Fibroblast of lung (primary cell): Measurements from ENCODE around the gene OR10J4. TPM values are rescaled to one million over a fixed set of nuclear protein-coding genes. Genes with fewer than 3 reads are reported as not detected.
"Not testable (repeated sequence)": the region's sequence is repeated elsewhere in the genome, so short reads cannot be mapped to it uniquely, and the experiment has no call there.

Source experiments
- DNase-seq, 2 donors: peaks; one replicate each; pipeline versions ENCODE4 v3.0.0 to v3.0.0-alpha.2; 2010; ENCODE audit warnings: low read depth in 2 of 2
- H2AFZ ChIP-seq: 2 replicates; pipeline ENCODE4 v1.5.1; 2012; ENCODE audit warnings: low read length, control low read depth, inconsistent platforms
- H3K27ac ChIP-seq: 2 replicates; pipeline ENCODE4 v1.5.1; 2011; ENCODE audit warnings: low read length, control low read depth; ENCODE audit not compliant: insufficient read depth
- H3K27me3 ChIP-seq: 2 replicates; pipeline ENCODE4 v1.5.1; 2011; ENCODE audit warnings: mild to moderate bottlenecking, low read length; ENCODE audit not compliant: control insufficient read depth, insufficient read depth
- H3K36me3 ChIP-seq: 2 replicates; pipeline ENCODE4 v1.5.1; 2011; ENCODE audit warnings: low read length; ENCODE audit not compliant: control insufficient read depth, insufficient read depth
- H3K4me1 ChIP-seq: 2 replicates; pipeline ENCODE4 v1.5.1; 2011; ENCODE audit warnings: low read length; ENCODE audit not compliant: control insufficient read depth, insufficient read depth; ENCODE audit errors: extremely low read depth
- H3K4me2 ChIP-seq: 2 replicates; pipeline ENCODE4 v1.5.1; 2011; ENCODE audit warnings: low read length, control low read depth; ENCODE audit not compliant: insufficient read depth; ENCODE audit errors: extremely low read depth
- H3K4me3 ChIP-seq, 4 experiments: fragments of 200-600 bp in 1 of 4; sonication (generic) in 1 of 4; replicated peaks in 1 of 4; 2 replicates each; pipeline ENCODE4 v1.5.1; 2011 to 2016; ENCODE audit warnings: low read length in 4 of 4, low read depth in 3 of 4, mild to moderate bottlenecking in 3 of 4, control low read depth in 2 of 4, inconsistent platforms in 1 of 4, mixed read lengths in 1 of 4; ENCODE audit not compliant: insufficient read depth in 1 of 4; ENCODE audit errors: control extremely low read depth in 1 of 4
- H3K79me2 ChIP-seq: 2 replicates; pipeline ENCODE4 v1.5.1; 2012; ENCODE audit warnings: mild to moderate bottlenecking, low read length, inconsistent platforms; ENCODE audit not compliant: control insufficient read depth, insufficient read depth
- H3K9ac ChIP-seq: 2 replicates; pipeline ENCODE4 v1.5.1; 2011; ENCODE audit warnings: mild to moderate bottlenecking, low read length, control low read depth; ENCODE audit not compliant: insufficient read depth
- H3K9me3 ChIP-seq: 2 replicates; pipeline ENCODE4 v1.5.1; 2012; ENCODE audit warnings: low read depth, low read length; ENCODE audit not compliant: control insufficient read depth, insufficient read depth
- H4K20me1 ChIP-seq: 2 replicates; pipeline ENCODE4 v1.5.1; 2011; ENCODE audit warnings: low read length; ENCODE audit not compliant: control insufficient read depth, insufficient read depth; ENCODE audit errors: extremely low read depth
- EZH2 ChIP-seq: IDR thresholded peaks from 2 replicates; pipeline ENCODE4 v1.5.1; 2012; ENCODE audit warnings: low read length, control low read depth, mild to moderate bottlenecking; ENCODE audit errors: missing control alignments
- polyA plus RNA-seq, 2 donors: library from polyadenylated mRNA; depleted of rRNA in 1 of 2; stranded (reverse) in 1 of 2; unstranded in 1 of 2; fragments of >200 nt; gene quantifications; 2 replicates each; pipeline ENCODE4 v1.2.1, GENCODE V29; 2011 to 2012; ENCODE audit warnings: missing spikeins in 1 of 2
- total RNA-seq: library from RNA; depleted of rRNA; stranded (reverse); fragments of >200 nt; gene quantifications from 2 replicates; pipeline ENCODE4 v1.2.1, GENCODE V29; 2014
- TF ChIP-seq, protein P1 (sequence below), 2 donors: IDR thresholded peaks in 1 of 2; conservative IDR thresholded peaks in 1 of 2; 1 replicate in 1 of 2; 2 replicates in 1 of 2; pipeline ENCODE4 v1.5.1; 2011 to 2012; ENCODE audit warnings: low read length in 2 of 2, control low read depth in 1 of 2, inconsistent platforms in 1 of 2, low read depth in 1 of 2, mild to moderate bottlenecking in 1 of 2

Gene OR10J4
- total and polyA plus RNA-seq, 2 donors (not counting 1 experiment from before 2014, with no cell fraction given) = not detected

- Histone ChIP-seq H3K9ac (no peak overlapping the region), H3K9me3 (no peaks in the 10 kb centered on the region), H3K4me3 (no peak overlapping the region), H3K36me3 (no peaks in the 10 kb centered on the region), H3K27me3 (no peaks in the 10 kb centered on the region), H3K27ac (no peak overlapping the region), H3K79me2 (no peaks in the 10 kb centered on the region), H3K4me1 (no peaks in the 10 kb centered on the region), H2AFZ (no peak overlapping the region), H4K20me1 (no peaks in the 10 kb centered on the region), H3K4me2 (no peak overlapping the region)
- DNase-seq = no peak
- TF ChIP-seq, protein P1, sequence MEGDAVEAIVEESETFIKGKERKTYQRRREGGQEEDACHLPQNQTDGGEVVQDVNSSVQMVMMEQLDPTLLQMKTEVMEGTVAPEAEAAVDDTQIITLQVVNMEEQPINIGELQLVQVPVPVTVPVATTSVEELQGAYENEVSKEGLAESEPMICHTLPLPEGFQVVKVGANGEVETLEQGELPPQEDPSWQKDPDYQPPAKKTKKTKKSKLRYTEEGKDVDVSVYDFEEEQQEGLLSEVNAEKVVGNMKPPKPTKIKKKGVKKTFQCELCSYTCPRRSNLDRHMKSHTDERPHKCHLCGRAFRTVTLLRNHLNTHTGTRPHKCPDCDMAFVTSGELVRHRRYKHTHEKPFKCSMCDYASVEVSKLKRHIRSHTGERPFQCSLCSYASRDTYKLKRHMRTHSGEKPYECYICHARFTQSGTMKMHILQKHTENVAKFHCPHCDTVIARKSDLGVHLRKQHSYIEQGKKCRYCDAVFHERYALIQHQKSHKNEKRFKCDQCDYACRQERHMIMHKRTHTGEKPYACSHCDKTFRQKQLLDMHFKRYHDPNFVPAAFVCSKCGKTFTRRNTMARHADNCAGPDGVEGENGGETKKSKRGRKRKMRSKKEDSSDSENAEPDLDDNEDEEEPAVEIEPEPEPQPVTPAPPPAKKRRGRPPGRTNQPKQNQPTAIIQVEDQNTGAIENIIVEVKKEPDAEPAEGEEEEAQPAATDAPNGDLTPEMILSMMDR (conservative IDR thresholded peaks at IDR 0.05 in 1 of 2, IDR thresholded peaks at IDR 0.05 in 1 of 2; ENCODE audit: low read depth in 1 of 2, low read length in 2 of 2) = no peak
- no peak for TF ChIP-seq EZH2
These were observed 12.5 kb downstream of the OR10J4 start for GRCh38 chr1:159444511-159444910.

DNA sequence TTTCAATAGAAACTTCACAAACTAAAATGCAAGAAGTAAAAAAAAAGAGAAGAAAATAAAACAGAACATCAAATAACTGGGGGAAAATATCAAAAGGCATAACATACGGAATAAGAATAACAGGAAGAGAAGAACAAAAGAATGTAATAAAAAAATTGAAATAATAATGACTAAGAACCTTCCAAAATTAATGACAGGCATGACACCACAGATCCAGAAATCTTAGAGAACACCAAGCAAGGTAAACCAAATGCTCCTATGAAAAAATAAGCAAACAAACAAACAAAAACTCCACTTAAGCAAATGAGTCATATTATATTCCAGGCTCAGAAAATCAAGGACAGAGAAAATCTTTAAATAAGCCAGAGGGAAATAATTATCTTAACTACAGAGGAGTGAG, 16.2 kb downstream of the OR10J4 start:
- DNase-seq = no peak
- H4K20me1 ChIP-seq = no peaks in the 10 kb centered on the region
- no peaks in the 10 kb centered on the region for H3K79me2 ChIP-seq
- no peak overlapping the region for H2AFZ ChIP-seq
- H3K9me3 ChIP-seq = no peaks in the 10 kb centered on the region
- no peak overlapping the region for H3K27ac ChIP-seq
- no peak overlapping the region for H3K4me2 ChIP-seq
- no peaks in the 10 kb centered on the region for H3K36me3 ChIP-seq
- TF ChIP-seq, protein P1 (conservative IDR thresholded peaks at IDR 0.05 in 1 of 2, IDR thresholded peaks at IDR 0.05 in 1 of 2; ENCODE audit: low read depth in 1 of 2, low read length in 2 of 2) = no peak
- no peak for TF ChIP-seq EZH2
- H3K4me1 ChIP-seq = no peaks in the 10 kb centered on the region
- H3K9ac ChIP-seq = no peak overlapping the region
- H3K27me3 ChIP-seq = no peaks in the 10 kb centered on the region
- H3K4me3 ChIP-seq = no peak overlapping the region

- not testable (repeated sequence) for H3K79me2 ChIP-seq, H3K4me2 ChIP-seq, H3K4me1 ChIP-seq, H2AFZ ChIP-seq, H3K27ac ChIP-seq, H3K36me3 ChIP-seq, DNase-seq, H3K4me3 ChIP-seq, H3K27me3 ChIP-seq, H4K20me1 ChIP-seq, H3K9me3 ChIP-seq, H3K9ac ChIP-seq
These were observed 17.6 kb downstream of the OR10J4 start for GRCh38 chr1:159449605-159450004.
